ENCODE measurements around the gene NAA80.

Gene NAA80

GRCh38 chr3:50298836-50299637, at the start of gene NAA80, which contains the start of gene HYAL3:
Gene NAA80 (minus strand): TSS chr3:50299405. CDS start chr3:50297463, 1,942 bp downstream.
Gene HYAL3 (minus strand): TSS chr3:50299405. CDS start chr3:50295602, 3,803 bp downstream.
- no peak for TF ChIP-seq CTCF (conservative IDR thresholded peaks at IDR 0.05; ENCODE audit: low read depth, low read length)
- peak within 1 kb of the TSS; percentile 84 for H3K4me3 ChIP-seq (ENCODE audit: low read length)
- DNase-seq (ENCODE audit: low read depth), result peak; percentile 98

GRCh38 chr3:50347187-50347813, 48.1 kb upstream of the NAA80 start:
- H3K4me3 ChIP-seq (ENCODE audit: low read length), result no peak overlapping the region
- peak; percentile 72 for TF ChIP-seq CTCF (conservative IDR thresholded peaks at IDR 0.05; ENCODE audit: low read depth, low read length)
- DNase-seq (ENCODE audit: low read depth), result no peak

- DNase-seq (ENCODE audit: low read depth), result no peak
- H3K4me3 ChIP-seq (ENCODE audit: low read length), result peak within 1 kb of the TSS; percentile 58
- TF ChIP-seq CTCF (conservative IDR thresholded peaks at IDR 0.05; ENCODE audit: low read depth, low read length), result no peak
These were observed 46.5 kb upstream of the NAA80 start, which contains the start of gene ZMYND10 for GRCh38 chr3:50345586-50346234. Gene ZMYND10 (minus strand): TSS chr3:50345732. CDS start chr3:50345579, 153 bp downstream.

- DNase-seq (ENCODE audit: low read depth), result no peak
- peak overlapping the region; percentile 58 for H3K4me3 ChIP-seq (ENCODE audit: low read length)
- no peak for TF ChIP-seq CTCF (conservative IDR thresholded peaks at IDR 0.05; ENCODE audit: low read depth, low read length)
These were observed 45.8 kb upstream of the NAA80 start for GRCh38 chr3:50345008-50345407.

- H3K4me3 ChIP-seq (ENCODE audit: low read length), result no peak overlapping the region
These were observed 43.8 kb upstream of the NAA80 start for GRCh38 chr3:50342813-50343633.

More at GRCh38 chr3:50342813-50343633, 43.8 kb upstream of the NAA80 start:
- TF ChIP-seq CTCF (conservative IDR thresholded peaks at IDR 0.05; ENCODE audit: low read depth, low read length), result peak; percentile 11
- no peak for DNase-seq (ENCODE audit: low read depth)

Measured in retinal pigment epithelial cell (primary cell).